GM12865 (cell line): ENCODE data around the gene COL23A1.

Source experiments
- DNase-seq: peaks from one replicate; pipeline ENCODE4 v3.0.0; 2010; ENCODE audit warnings: low read depth
- H3K4me3 ChIP-seq: 2 replicates; pipeline ENCODE4 v1.5.1; 2011; ENCODE audit warnings: mild to moderate bottlenecking, low read depth, low read length, control low read depth
- TF ChIP-seq, protein P1 (sequence below): IDR thresholded peaks from 2 replicates; pipeline ENCODE4 v1.5.1; 2011; ENCODE audit warnings: low read length, control low read depth, low read depth, inconsistent platforms; ENCODE audit not compliant: insufficient read depth; ENCODE audit errors: missing control alignments

The COL23A1 gene

DNA sequence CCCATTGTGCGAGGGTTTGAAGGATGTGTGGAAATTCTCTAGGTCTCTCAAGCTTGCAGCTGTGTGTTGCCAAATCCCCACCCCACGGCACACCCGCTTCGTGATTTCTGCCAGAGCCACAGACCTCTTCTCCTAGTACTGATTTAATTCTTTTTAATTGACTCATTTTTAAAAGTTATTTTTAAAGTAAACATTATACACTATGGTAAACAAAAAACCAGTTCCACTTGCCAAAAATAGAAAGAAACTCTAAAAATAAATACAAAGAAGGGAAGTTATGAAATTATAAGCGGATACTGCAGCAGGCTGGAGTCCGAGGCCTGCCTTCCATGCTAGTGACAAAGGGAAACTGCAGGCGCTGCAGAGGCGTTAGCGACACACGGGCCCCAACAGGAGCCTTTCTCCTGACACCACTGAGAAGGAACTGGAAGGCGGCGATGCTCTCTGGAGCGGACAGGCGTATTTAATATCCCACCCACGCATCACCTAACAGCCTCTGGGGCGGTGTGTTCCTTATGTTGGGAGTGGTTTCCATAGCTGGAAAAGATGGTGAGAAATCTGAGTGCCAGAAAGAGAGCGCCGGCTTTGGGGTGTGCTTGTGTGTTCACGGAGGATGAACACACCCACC, 122.5 kb downstream of the COL23A1 start:
- DNase-seq, result no peak
- TF ChIP-seq, protein P1, sequence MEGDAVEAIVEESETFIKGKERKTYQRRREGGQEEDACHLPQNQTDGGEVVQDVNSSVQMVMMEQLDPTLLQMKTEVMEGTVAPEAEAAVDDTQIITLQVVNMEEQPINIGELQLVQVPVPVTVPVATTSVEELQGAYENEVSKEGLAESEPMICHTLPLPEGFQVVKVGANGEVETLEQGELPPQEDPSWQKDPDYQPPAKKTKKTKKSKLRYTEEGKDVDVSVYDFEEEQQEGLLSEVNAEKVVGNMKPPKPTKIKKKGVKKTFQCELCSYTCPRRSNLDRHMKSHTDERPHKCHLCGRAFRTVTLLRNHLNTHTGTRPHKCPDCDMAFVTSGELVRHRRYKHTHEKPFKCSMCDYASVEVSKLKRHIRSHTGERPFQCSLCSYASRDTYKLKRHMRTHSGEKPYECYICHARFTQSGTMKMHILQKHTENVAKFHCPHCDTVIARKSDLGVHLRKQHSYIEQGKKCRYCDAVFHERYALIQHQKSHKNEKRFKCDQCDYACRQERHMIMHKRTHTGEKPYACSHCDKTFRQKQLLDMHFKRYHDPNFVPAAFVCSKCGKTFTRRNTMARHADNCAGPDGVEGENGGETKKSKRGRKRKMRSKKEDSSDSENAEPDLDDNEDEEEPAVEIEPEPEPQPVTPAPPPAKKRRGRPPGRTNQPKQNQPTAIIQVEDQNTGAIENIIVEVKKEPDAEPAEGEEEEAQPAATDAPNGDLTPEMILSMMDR, result no peak
- no peak overlapping the region for H3K4me3 ChIP-seq

DNA sequence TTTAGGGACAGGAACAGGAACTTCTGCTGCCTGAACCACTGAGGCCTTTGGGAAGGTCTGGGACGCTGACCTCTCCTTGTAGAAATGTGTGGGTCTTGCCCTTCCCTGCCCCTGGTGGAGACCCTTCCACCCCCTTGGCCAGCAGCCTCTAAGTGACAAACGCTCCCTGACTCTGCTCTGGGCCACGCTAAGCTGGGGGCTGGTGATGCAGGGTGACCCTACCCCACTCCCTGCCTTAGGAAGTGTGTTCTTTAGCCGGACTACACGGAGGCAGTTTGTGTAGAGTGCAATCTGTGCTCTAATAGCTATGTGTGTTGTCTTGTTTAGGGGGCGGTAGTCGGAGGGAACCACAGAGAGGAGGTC, 123.0 kb downstream of the COL23A1 start:
- DNase-seq, result no peak
- H3K4me3 ChIP-seq, result no peak overlapping the region
- TF ChIP-seq, protein P1, result no peak

DNA sequence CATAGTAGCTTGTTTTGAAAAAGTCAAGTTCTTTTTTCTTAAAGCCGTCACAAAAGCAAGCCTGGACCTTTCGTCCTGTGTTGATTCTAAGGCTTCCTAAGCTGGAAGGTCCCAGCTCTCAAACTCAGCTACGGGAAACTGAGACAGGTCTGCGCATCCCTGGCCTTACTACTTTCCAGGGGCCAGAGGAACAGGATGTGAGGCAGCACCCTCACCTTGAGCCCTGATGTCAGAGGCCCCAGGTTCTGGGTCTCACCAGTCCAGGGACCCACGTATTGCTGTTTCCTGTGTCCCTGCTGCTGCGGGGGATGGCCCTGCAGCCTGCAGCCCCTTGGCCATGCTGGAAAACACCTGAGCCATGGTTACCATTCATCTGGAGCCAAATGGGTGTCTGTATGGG, 123.9 kb downstream of the COL23A1 start:
- DNase-seq, result no peak
- TF ChIP-seq, protein P1, result no peak
- H3K4me3 ChIP-seq, result no peak overlapping the region

DNA sequence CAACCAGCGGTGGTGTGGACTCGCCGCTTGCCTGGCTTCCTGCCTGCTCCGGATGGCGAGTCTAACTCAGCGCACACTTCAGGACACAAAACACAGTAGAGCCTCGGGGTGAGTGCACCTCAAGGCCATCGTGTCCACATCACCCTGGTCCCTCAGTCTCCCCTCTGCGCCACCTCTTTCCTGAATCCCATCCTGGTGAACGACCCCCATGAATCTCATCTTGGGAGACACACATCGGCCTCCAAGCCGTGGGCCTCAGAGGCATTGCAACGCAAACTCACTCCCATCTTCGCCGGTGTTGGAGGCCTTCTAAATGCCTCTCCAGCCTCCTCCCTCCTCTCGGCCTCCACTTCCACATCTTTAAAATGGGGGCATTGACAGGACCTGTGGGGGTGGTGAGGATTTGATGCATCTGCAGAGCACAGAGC, 124.3 kb downstream of the COL23A1 start:
- DNase-seq, result no peak
- TF ChIP-seq, protein P1, result no peak
- no peak overlapping the region for H3K4me3 ChIP-seq

DNA sequence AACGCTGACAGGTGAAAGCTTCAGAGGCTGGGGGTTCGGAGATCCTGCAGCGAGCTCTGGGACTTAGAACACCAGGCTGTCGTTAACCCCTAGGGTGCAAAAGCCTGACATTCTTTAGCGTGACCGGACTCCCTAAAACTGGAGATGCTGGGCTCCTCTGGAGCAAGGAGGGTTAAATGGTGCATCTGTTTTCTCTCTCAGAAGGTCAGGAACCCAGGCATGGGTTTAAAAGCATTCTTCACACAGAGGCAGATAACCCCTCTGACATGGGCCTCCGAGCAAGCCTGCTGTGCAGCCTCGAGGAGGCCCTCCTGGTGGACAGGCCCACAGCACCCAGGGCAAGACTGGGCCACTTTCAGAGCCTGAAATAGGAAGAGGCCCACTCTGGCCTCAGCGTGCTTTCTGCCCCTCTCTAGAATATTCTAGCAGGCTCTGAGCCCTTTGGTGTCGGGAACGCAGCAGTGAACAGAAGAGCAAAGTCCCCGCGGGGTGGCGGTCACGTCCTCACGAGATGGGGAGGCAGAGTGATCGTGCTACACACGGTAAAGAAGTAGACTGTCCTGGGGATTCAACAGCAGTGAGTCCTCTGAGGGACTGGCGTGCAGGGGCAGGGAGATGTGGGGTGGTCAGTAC, 124.8 kb downstream of the COL23A1 start:
- no peak overlapping the region for H3K4me3 ChIP-seq
- TF ChIP-seq, protein P1, result no peak
- no peak for DNase-seq

DNA sequence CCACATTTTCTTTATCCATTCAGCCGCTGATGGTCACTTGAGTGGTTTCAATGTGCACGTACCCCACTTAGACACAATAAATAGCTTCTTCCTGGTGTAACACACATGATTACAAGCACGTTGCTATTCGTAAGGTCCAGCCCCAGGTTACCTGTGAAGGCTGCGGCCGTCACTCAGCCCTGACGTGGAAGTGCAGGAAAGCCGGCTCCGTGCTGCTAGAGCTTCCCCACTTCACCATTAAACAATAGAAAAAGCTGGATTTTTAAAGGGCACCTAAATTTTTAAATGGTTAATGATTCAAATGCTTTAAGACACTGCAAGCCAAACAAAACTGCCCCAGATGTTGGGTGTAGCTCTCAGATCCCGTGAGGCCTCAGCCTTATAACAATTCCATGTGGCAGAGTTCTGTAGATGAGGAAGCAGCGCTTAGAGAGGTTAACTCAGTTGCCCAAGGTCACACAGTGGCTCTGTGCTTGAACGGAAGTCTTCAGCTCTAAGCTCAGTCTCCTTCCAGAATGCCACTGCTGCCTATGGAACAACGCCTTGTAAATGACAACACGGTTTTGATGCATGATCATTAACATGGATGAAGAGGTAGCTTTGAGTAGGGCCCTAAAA, 125.7 kb downstream of the COL23A1 start:
- H3K4me3 ChIP-seq, result no peak overlapping the region
- TF ChIP-seq, protein P1, result no peak
- no peak for DNase-seq
